Right lobe of liver (tissue), 4 donors: Measurements from ENCODE around the gene ZNF628.

Experiments
- CTCF ChIP-seq, 4 donors: fragments of 200-600 bp in 3 of 4; fragments of 450-650 bp in 1 of 4; IDR thresholded peaks; one replicate each; pipeline versions ENCODE4 v1.5.1 to v1.8.0; 2016 to 2022; ENCODE audit warnings: antibody characterized with exemption in 4 of 4, mild to moderate bottlenecking in 2 of 4
- POLR2A ChIP-seq: fragments of 450-650 bp; IDR thresholded peaks from one replicate; pipeline ENCODE4 v1.6.1; 2017; ENCODE audit warnings: antibody characterized with exemption, mild to moderate bottlenecking
- donor health status: DM: no; HTN: no; CAD: no.
- donor health status: DM: no; HTN: no; CAD: no.
- donor health status: DM: no; HTN: yes; CAD: no.

- no peak for TF ChIP-seq CTCF (IDR thresholded peaks at IDR 0.05)
- no peak for TF ChIP-seq POLR2A
Observed at GRCh38 chr19:55460670-55461258, 15.7 kb upstream of the ZNF628 start.
